Liver (tissue), 9 donors: ENCODE results near the gene CAPN1. TPM values are rescaled to one million over a fixed set of nuclear protein-coding genes. Genes with fewer than 3 reads are reported as not detected.

Source experiments
- DNase-seq: peaks from one replicate; pipeline ENCODE4 v3.0.0-alpha.2; 2017; ENCODE audit warnings: low spot score
- H3K27ac ChIP-seq, 2 donors: one replicate each; pipeline ENCODE4 v1.7.0; 2013; ENCODE audit warnings: inconsistent platforms in 2 of 2, low read length in 2 of 2, control low read depth in 1 of 2, low read depth in 1 of 2, mild to moderate bottlenecking in 1 of 2
- H3K27me3 ChIP-seq, 4 donors: one replicate each; pipeline versions ENCODE4 v1.6.1 to v1.7.0; 2013; ENCODE audit warnings: low read length in 3 of 4, inconsistent platforms in 1 of 4, mild to moderate bottlenecking in 1 of 4, moderate library complexity in 1 of 4; ENCODE audit not compliant: control insufficient read depth in 4 of 4, insufficient read depth in 4 of 4
- H3K36me3 ChIP-seq, 4 donors: one replicate each; pipeline versions ENCODE4 v1.6.1 to v1.7.0; 2013; ENCODE audit warnings: low read length in 3 of 4, mild to moderate bottlenecking in 3 of 4, low read depth in 1 of 4, moderate library complexity in 1 of 4; ENCODE audit not compliant: control insufficient read depth in 4 of 4, insufficient read depth in 3 of 4
- H3K4me1 ChIP-seq, 4 donors: one replicate each; pipeline versions ENCODE4 v1.6.1 to v1.7.0; 2013; ENCODE audit warnings: low read length in 3 of 4, mild to moderate bottlenecking in 3 of 4, moderate library complexity in 1 of 4; ENCODE audit not compliant: control insufficient read depth in 4 of 4, insufficient read depth in 4 of 4
- H3K4me3 ChIP-seq, 3 donors: one replicate each; pipeline versions ENCODE4 v1.6.1 to v1.7.0; 2013; ENCODE audit warnings: low read length in 3 of 3, control low read depth in 1 of 3, low read depth in 1 of 3, mild to moderate bottlenecking in 1 of 3
- H3K9ac ChIP-seq, 2 donors: one replicate each; pipeline ENCODE4 v1.7.0; 2013; ENCODE audit warnings: low read length in 2 of 2, mild to moderate bottlenecking in 2 of 2, moderate library complexity in 2 of 2, control low read depth in 1 of 2, low read depth in 1 of 2
- H3K9me3 ChIP-seq, 4 donors: one replicate each; pipeline versions ENCODE4 v1.6.1 to v1.7.0; 2013; ENCODE audit warnings: low read length in 3 of 4; ENCODE audit not compliant: control insufficient read depth in 4 of 4
- FOXA2 ChIP-seq: IDR thresholded peaks from 2 replicates; pipeline ENCODE4 v1.6.1; 2016; ENCODE audit warnings: antibody characterized with exemption
- HNF4A ChIP-seq, 2 donors: conservative IDR thresholded peaks; 2 replicates each; pipeline ENCODE4 v1.6.1; 2016; ENCODE audit warnings: antibody characterized with exemption in 2 of 2, mild to moderate bottlenecking in 2 of 2
- HNF4G ChIP-seq: IDR thresholded peaks from 2 replicates; pipeline ENCODE4 v1.6.1; 2016; ENCODE audit warnings: antibody characterized with exemption
- RAD21 ChIP-seq, 2 donors: IDR thresholded peaks; 2 replicates each; pipeline ENCODE4 v1.6.1; 2016; ENCODE audit warnings: antibody characterized with exemption in 2 of 2, mild to moderate bottlenecking in 2 of 2
- REST ChIP-seq: IDR thresholded peaks from 2 replicates; pipeline ENCODE4 v1.6.1; 2016; ENCODE audit warnings: antibody characterized with exemption, mild to moderate bottlenecking
- RXRA ChIP-seq, 2 donors: IDR thresholded peaks; 2 replicates each; pipeline ENCODE4 v1.6.1; 2017 to 2018; ENCODE audit warnings: antibody characterized with exemption in 2 of 2, mild to moderate bottlenecking in 1 of 2
- SP1 ChIP-seq: IDR thresholded peaks from 2 replicates; pipeline ENCODE4 v1.6.1; 2018; ENCODE audit warnings: antibody characterized with exemption, mild to moderate bottlenecking
- TAF1 ChIP-seq: conservative IDR thresholded peaks from 2 replicates; pipeline ENCODE4 v1.6.1; 2016; ENCODE audit warnings: antibody characterized with exemption, mild to moderate bottlenecking
- YY1 ChIP-seq: IDR thresholded peaks from 2 replicates; pipeline ENCODE4 v1.6.1; 2016; ENCODE audit warnings: antibody characterized with exemption, mild to moderate bottlenecking
- ZBTB33 ChIP-seq: IDR thresholded peaks from 2 replicates; pipeline ENCODE4 v1.6.1; 2016; ENCODE audit warnings: antibody characterized with exemption
- WGBS: extraction: QIAGEN DNeasy Blood & Tissue Kit; methylation state at CpG from one replicate; pipeline ENCODE4 v1.1.7; 2013; 5-methylcytosine and 5-hydroxymethylcytosine counted together
- polyA plus RNA-seq, 2 donors: library from polyadenylated mRNA; stranded (reverse) in 1 of 2; unstranded in 1 of 2; fragments of 200-250 nt in 1 of 2; fragments of >200 nt in 1 of 2; fragmentation: Nextera tagmentation in 1 of 2; extraction: Ambion mirVana in 1 of 2; gene quantifications; one replicate each; pipeline versions ENCODE4 v1.2.1 to v1.2.3, GENCODE V29; 2013 to 2015
- total RNA-seq, 2 donors: library from RNA; depleted of rRNA; stranded (reverse); fragments of >200 nt; gene quantifications; one replicate each; pipeline ENCODE4 v1.2.3, GENCODE V29; 2014
- TF ChIP-seq, protein P1 (sequence below): IDR thresholded peaks from 2 replicates; pipeline ENCODE4 v1.6.1; 2016; ENCODE audit warnings: antibody characterized with exemption
- TF ChIP-seq, protein P2 (sequence below): fragments of 150-350 bp; IDR thresholded peaks from 2 replicates; pipeline ENCODE4 v1.5.1; 2017; ENCODE audit warnings: improper control_type of control experiment, low read depth, low read length; ENCODE audit not compliant: missing input control
- donor health status: healthy.
- donor health status: healthy.
- donor health status: healthy.
- donor health status: healthy.
- donor health status: healthy.

The CAPN1 gene
- total and polyA plus RNA-seq, 4 donors: 39.6 to 183 (median 65.1) TPM

GRCh38 chr11:65169164-65169641 lies 12.5 kb upstream of the CAPN1 start:
- peak; percentile 60 for DNase-seq
- 70% methylated on average over 11 of the region's 11 CpGs for WGBS
- H3K9ac ChIP-seq: no peak overlapping the region

More at GRCh38 chr11:65169164-65169641, 12.5 kb upstream of the CAPN1 start:
- no peaks in the 10 kb centered on the region for H3K27me3 ChIP-seq
- H3K36me3 ChIP-seq: no peaks in the 10 kb centered on the region
- peaks cover 2 to 14% (median 9%) of the 10 kb centered on the region in 4 donors for H3K4me1 ChIP-seq
- H3K4me3 ChIP-seq: no peak overlapping the region
- no peaks in the 10 kb centered on the region for H3K9me3 ChIP-seq
- no peak for TF ChIP-seq REST
- no peak for TF ChIP-seq ZBTB33
- no peak for TF ChIP-seq HNF4G
- no peak for TF ChIP-seq FOXA2
- TF ChIP-seq, protein P1, sequence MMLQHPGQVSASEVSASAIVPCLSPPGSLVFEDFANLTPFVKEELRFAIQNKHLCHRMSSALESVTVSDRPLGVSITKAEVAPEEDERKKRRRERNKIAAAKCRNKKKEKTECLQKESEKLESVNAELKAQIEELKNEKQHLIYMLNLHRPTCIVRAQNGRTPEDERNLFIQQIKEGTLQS: no peak
- TF ChIP-seq TAF1: no peak
- no peak for TF ChIP-seq RAD21 (IDR thresholded peaks at IDR 0.05)
- TF ChIP-seq SP1: no peak
- TF ChIP-seq HNF4A (conservative IDR thresholded peaks at IDR 0.05): no peak
- TF ChIP-seq, protein P2, sequence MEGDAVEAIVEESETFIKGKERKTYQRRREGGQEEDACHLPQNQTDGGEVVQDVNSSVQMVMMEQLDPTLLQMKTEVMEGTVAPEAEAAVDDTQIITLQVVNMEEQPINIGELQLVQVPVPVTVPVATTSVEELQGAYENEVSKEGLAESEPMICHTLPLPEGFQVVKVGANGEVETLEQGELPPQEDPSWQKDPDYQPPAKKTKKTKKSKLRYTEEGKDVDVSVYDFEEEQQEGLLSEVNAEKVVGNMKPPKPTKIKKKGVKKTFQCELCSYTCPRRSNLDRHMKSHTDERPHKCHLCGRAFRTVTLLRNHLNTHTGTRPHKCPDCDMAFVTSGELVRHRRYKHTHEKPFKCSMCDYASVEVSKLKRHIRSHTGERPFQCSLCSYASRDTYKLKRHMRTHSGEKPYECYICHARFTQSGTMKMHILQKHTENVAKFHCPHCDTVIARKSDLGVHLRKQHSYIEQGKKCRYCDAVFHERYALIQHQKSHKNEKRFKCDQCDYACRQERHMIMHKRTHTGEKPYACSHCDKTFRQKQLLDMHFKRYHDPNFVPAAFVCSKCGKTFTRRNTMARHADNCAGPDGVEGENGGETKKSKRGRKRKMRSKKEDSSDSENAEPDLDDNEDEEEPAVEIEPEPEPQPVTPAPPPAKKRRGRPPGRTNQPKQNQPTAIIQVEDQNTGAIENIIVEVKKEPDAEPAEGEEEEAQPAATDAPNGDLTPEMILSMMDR: no peak
- TF ChIP-seq RXRA (IDR thresholded peaks at IDR 0.05): no peak
- TF ChIP-seq YY1: no peak
- peak overlapping the region; percentile 43 to 54 for H3K27ac ChIP-seq
